HFF-Myc (cell line): ENCODE data around the gene BICDL1.

Experiments
- DNase-seq: peaks from one replicate; pipeline ENCODE4 v3.0.0-alpha.2; 2011; ENCODE audit warnings: low read depth; ENCODE audit errors: extremely low read depth
- H3K4me3 ChIP-seq: replicated peaks from 2 replicates; pipeline ENCODE4 v1.5.1; 2011; ENCODE audit warnings: low read depth, mild to moderate bottlenecking, control low read depth, low read length
- CTCF ChIP-seq: IDR thresholded peaks from 2 replicates; pipeline ENCODE4 v1.5.1; 2012; ENCODE audit warnings: mild to moderate bottlenecking, low read depth, low read length, control low read depth; ENCODE audit errors: missing control alignments

BICDL1 gene

GRCh38 chr12:120049426-120049825 is 60.4 kb downstream of the BICDL1 start:
- no peak for TF ChIP-seq CTCF
- H3K4me3 ChIP-seq = no peak overlapping the region
- DNase-seq = no peak

GRCh38 chr12:120051535-120051934 is 62.5 kb downstream of the BICDL1 start:
- DNase-seq = no peak

GRCh38 chr12:120054293-120054692 is 65.3 kb downstream of the BICDL1 start:
- DNase-seq = no peak
- no peak overlapping the region for H3K4me3 ChIP-seq
- TF ChIP-seq CTCF = no peak

More at GRCh38 chr12:120051535-120051934, 62.5 kb downstream of the BICDL1 start:
- no peak for TF ChIP-seq CTCF
- H3K4me3 ChIP-seq = no peak overlapping the region

GRCh38 chr12:120055231-120056000 is 66.4 kb downstream of the BICDL1 start:
- H3K4me3 ChIP-seq = no peak overlapping the region
- no peak for TF ChIP-seq CTCF
- DNase-seq = peak; percentile 19

GRCh38 chr12:120056739-120057138 is 67.7 kb downstream of the BICDL1 start:
- H3K4me3 ChIP-seq = no peak overlapping the region
- no peak for DNase-seq
- TF ChIP-seq CTCF = no peak

- H3K4me3 ChIP-seq = no peak overlapping the region
- no peak for DNase-seq
- TF ChIP-seq CTCF = no peak
Observed at GRCh38 chr12:120060196-120060595, 71.2 kb downstream of the BICDL1 start.

GRCh38 chr12:120060717-120061116 is 71.7 kb downstream of the BICDL1 start:
- no peak for DNase-seq
- no peak for TF ChIP-seq CTCF
- H3K4me3 ChIP-seq = no peak overlapping the region
